ENCODE measurements around the gene SPOCK2. TPM values are rescaled to one million over a fixed set of nuclear protein-coding genes. Genes with fewer than 3 reads are reported as not detected.

The SPOCK2 gene
- total and polyA plus RNA-seq, 2 of the 13 experiments (the other 11 are each of a cell fraction or from before 2014, with no cell fraction given): 8.6 to 30.6 TPM

DNA sequence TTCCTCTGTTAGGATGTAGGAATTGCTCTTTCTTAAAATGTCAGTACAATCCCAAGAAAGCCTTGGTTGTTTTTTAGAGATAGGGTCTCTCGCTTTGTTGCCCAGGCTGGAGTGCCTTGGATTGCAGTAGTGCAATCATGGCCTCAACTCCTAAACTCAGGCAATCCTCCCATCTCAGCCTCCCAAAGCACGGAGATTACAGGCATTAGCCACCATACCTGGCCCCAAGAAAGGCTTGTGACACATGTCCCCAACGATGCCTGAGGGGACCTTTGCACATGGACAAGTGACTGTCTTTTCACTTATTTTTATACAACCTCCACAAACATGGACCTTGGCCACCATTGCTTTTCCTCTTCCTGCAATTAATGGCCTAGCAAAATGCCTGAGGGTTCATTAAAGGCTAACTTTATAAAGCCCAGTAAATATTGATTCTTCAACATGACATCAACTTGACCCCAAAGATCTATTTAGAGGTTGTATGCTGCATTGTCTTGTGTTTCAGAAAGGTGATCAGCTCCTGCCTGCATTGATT is 10.0 kb upstream of the SPOCK2 start (continued):
- TF ChIP-seq ZNF414 (CRISPR knock-in tag; IDR thresholded peaks at IDR 0.05) (peak; percentile 64; the same call in 1 of the 2 replicates), THAP8 (CRISPR knock-in tag; IDR thresholded peaks at IDR 0.05; ENCODE audit: borderline replicate concordance) (no peak), BRF2 (CRISPR knock-in tag; IDR thresholded peaks at IDR 0.05) (no peak), KDM1A (CRISPR knock-in tag; IDR thresholded peaks at IDR 0.05) (no peak; the same call in 1 of the 2 replicates), ZNF891 (CRISPR knock-in tag; IDR thresholded peaks at IDR 0.05) (no peak), BCL6 (CRISPR knock-in tag; IDR thresholded peaks at IDR 0.05) (peak; percentile 93), REXO4 (CRISPR knock-in tag; IDR thresholded peaks at IDR 0.05; ENCODE audit: borderline replicate concordance) (no peak), KLF6 (CRISPR knock-in tag; IDR thresholded peaks at IDR 0.05) (no peak), ZNF788 (CRISPR knock-in tag; IDR thresholded peaks at IDR 0.05; ENCODE audit: borderline replicate concordance) (peak; percentile 33; the same call in 1 of the 2 replicates), ZNF562 (CRISPR knock-in tag; IDR thresholded peaks at IDR 0.05; ENCODE audit: borderline replicate concordance) (no peak), ZNF792 (CRISPR knock-in tag; IDR thresholded peaks at IDR 0.05) (0 out of 2 replicates have a peak, but pooled peaks have one; percentile 19), TOE1 (CRISPR knock-in tag; IDR thresholded peaks at IDR 0.05) (no peak; the same call in 1 of the 2 replicates), ELK4 (CRISPR knock-in tag; IDR thresholded peaks at IDR 0.05; ENCODE audit: borderline replicate concordance) (no peak), ZFP36L1 (CRISPR knock-in tag; IDR thresholded peaks at IDR 0.05) (peak; percentile 61; the same call in 1 of the 2 replicates), POLR2AphosphoS5 (IDR thresholded peaks at IDR 0.05; ENCODE audit: low read depth, low read length) (no peak), HNRNPUL1 (IDR thresholded peaks at IDR 0.05; ENCODE audit: low read depth, low read length) (no peak), ZNF616 (CRISPR knock-in tag; IDR thresholded peaks at IDR 0.05; ENCODE audit: low read depth) (no peak), CCAR2 (optimal IDR thresholded peaks at IDR 0.05; ENCODE audit: low read depth, low read length) (no peak), FOXP1 (IDR thresholded peaks at IDR 0.05) (0 out of 2 replicates have a peak, but pooled peaks have one; percentile 35), FOXP1 (CRISPR knock-in tag; IDR thresholded peaks at IDR 0.05) (peak; percentile 93), ESRRA (CRISPR knock-in tag; IDR thresholded peaks at IDR 0.05; ENCODE audit: low read depth) (0 out of 2 replicates have a peak, but pooled peaks have one; percentile 38), ZNF572 (CRISPR knock-in tag; IDR thresholded peaks at IDR 0.05) (no peak), MEIS2 (CRISPR knock-in tag; IDR thresholded peaks at IDR 0.05) (no peak), ZNF446 (CRISPR knock-in tag; IDR thresholded peaks at IDR 0.05) (no peak), KLF12 (CRISPR knock-in tag; IDR thresholded peaks at IDR 0.05; ENCODE audit: borderline replicate concordance) (no peak)
- TF ChIP-seq, protein P1, sequence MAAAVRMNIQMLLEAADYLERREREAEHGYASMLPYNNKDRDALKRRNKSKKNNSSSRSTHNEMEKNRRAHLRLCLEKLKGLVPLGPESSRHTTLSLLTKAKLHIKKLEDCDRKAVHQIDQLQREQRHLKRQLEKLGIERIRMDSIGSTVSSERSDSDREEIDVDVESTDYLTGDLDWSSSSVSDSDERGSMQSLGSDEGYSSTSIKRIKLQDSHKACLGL (CRISPR knock-in tag; IDR thresholded peaks at IDR 0.05): no peak
- TF ChIP-seq, protein P2, sequence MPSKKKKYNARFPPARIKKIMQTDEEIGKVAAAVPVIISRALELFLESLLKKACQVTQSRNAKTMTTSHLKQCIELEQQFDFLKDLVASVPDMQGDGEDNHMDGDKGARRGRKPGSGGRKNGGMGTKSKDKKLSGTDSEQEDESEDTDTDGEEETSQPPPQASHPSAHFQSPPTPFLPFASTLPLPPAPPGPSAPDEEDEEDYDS (CRISPR knock-in tag; IDR thresholded peaks at IDR 0.05): peak; percentile 46; the same call in 1 of the 2 replicates

All from HepG2 (cell line).